Ascending aorta (tissue), 2 donors: ENCODE results near the gene SLC26A9. TPM values are rescaled to one million over a fixed set of nuclear protein-coding genes. Genes with fewer than 3 reads are reported as not detected.
A peak's percentile ranks its signal among the peaks of the same experiment; 100 is the strongest.

Source experiments
- DNase-seq, 2 donors: peaks; one replicate each; pipeline ENCODE4 v3.0.0-alpha.2; 2019; ENCODE audit warnings: low spot score in 2 of 2
- H3K27ac ChIP-seq, 2 donors: fragments of 200-600 bp; sonication (generic); one replicate each; pipeline ENCODE4 v1.5.1; 2016 to 2017; ENCODE audit warnings: mild to moderate bottlenecking in 1 of 2
- H3K27me3 ChIP-seq: fragments of 200-600 bp; sonication (generic); one replicate; pipeline ENCODE4 v1.5.1; 2017
- H3K36me3 ChIP-seq, 2 donors: fragments of 200-600 bp; sonication (generic); one replicate each; pipeline ENCODE4 v1.5.1; 2016
- H3K4me1 ChIP-seq, 2 donors: fragments of 200-600 bp; sonication (generic); one replicate each; pipeline ENCODE4 v1.5.1; 2016 to 2017; ENCODE audit warnings: mild to moderate bottlenecking in 1 of 2
- H3K4me3 ChIP-seq, 2 donors: fragments of 200-600 bp; sonication (generic); one replicate each; pipeline ENCODE4 v1.5.1; 2016 to 2017; ENCODE audit warnings: mild to moderate bottlenecking in 1 of 2
- H3K9me3 ChIP-seq, 2 donors: fragments of 200-600 bp; sonication (generic); one replicate each; pipeline ENCODE4 v1.5.1; 2016
- intact Hi-C: fragments of 100-400 bp; cut with DNase I; formaldehyde crosslinking; loops from one replicate; pipeline ENCODE4 v1.15.1; 2023
- total RNA-seq: library from RNA; depleted of rRNA; stranded (reverse); fragments of >200 nt; gene quantifications from one replicate; pipeline ENCODE4 v1.1.0, GENCODE V29; 2016
- TF ChIP-seq, protein P1 (sequence below), 3 experiments: fragments of 200-600 bp in 2 of 3; fragments of 450-650 bp in 1 of 3; sonication (generic) in 2 of 3; IDR thresholded peaks; one replicate each; pipeline ENCODE4 v1.5.1; 2016 to 2019; ENCODE audit warnings: antibody characterized with exemption in 3 of 3, mild to moderate bottlenecking in 1 of 3, moderate library complexity in 1 of 3

The SLC26A9 gene, protein sequence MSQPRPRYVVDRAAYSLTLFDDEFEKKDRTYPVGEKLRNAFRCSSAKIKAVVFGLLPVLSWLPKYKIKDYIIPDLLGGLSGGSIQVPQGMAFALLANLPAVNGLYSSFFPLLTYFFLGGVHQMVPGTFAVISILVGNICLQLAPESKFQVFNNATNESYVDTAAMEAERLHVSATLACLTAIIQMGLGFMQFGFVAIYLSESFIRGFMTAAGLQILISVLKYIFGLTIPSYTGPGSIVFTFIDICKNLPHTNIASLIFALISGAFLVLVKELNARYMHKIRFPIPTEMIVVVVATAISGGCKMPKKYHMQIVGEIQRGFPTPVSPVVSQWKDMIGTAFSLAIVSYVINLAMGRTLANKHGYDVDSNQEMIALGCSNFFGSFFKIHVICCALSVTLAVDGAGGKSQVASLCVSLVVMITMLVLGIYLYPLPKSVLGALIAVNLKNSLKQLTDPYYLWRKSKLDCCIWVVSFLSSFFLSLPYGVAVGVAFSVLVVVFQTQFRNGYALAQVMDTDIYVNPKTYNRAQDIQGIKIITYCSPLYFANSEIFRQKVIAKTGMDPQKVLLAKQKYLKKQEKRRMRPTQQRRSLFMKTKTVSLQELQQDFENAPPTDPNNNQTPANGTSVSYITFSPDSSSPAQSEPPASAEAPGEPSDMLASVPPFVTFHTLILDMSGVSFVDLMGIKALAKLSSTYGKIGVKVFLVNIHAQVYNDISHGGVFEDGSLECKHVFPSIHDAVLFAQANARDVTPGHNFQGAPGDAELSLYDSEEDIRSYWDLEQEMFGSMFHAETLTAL
- not detected for total RNA-seq

DNA sequence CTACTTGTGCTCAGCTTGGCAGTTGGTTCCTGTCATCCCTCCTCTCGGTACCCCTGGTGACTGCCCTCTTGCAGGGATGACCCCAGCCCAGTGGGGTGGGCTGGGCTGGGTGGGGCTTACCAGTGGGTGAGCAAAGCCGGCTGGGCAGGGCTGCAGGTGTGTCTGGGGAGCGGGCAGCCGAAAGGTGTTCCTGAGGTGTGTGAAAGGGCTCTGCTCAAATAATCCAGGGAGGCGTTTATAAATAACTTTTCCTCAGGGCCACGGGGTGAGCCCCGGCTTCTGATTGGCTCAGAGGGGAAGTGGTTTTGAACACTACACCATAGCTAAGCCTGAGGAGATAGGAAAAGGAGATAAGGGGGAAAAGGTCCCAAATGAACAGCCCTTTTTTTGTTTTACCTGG, at the start of gene SLC26A9:
Gene SLC26A9 (minus strand): TSS at position 212 of the 400 bp plus-strand sequence. CDS start 7,636 bp downstream, outside the sequence.
- no peaks in the 10 kb centered on the region for H3K27me3 ChIP-seq
- no peaks in the 10 kb centered on the region for H3K4me1 ChIP-seq
- no peak for DNase-seq
- no peak within 1 kb of the TSS for H3K27ac ChIP-seq
- no peaks in the 10 kb centered on the region for H3K9me3 ChIP-seq
- intact Hi-C loops, result no loop called here
- TF ChIP-seq, protein P1, sequence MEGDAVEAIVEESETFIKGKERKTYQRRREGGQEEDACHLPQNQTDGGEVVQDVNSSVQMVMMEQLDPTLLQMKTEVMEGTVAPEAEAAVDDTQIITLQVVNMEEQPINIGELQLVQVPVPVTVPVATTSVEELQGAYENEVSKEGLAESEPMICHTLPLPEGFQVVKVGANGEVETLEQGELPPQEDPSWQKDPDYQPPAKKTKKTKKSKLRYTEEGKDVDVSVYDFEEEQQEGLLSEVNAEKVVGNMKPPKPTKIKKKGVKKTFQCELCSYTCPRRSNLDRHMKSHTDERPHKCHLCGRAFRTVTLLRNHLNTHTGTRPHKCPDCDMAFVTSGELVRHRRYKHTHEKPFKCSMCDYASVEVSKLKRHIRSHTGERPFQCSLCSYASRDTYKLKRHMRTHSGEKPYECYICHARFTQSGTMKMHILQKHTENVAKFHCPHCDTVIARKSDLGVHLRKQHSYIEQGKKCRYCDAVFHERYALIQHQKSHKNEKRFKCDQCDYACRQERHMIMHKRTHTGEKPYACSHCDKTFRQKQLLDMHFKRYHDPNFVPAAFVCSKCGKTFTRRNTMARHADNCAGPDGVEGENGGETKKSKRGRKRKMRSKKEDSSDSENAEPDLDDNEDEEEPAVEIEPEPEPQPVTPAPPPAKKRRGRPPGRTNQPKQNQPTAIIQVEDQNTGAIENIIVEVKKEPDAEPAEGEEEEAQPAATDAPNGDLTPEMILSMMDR (IDR thresholded peaks at IDR 0.05), result no peak
- H3K4me3 ChIP-seq, result no peak within 1 kb of the TSS
- no peaks in the 10 kb centered on the region for H3K36me3 ChIP-seq

DNA sequence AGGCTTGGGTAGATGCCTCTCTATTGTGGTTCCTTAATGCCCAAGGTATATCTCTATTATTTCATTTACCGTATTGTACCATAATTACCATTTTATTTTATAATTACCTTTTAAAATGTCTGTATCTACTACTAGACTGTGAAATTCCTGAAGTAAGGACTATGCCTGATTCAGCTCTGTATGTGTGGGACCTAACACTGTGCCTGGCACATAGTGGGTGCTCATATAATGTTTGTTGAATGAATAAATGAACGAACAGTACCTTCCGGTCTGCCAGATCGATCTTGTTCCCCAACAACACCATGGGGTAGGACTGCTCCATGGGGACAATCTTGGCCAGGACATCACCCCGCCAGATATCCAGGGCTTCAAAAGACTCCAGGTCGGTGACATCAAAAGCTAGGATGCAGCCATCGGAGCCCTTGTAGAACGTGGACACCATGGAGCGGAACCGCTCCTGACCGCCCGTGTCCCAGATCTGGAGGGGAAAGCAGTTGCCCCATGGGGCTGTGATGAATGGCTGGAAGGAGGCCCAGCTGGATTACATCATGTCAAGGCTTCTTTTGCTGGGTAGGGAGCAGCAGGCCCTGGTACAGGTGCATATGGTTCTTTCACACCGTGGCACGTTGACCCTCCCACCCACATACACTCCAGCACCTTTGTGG, 49.1 kb upstream of the SLC26A9 start:
- peak in 1 of 2 donors; percentile 27 for DNase-seq
- Histone ChIP-seq H3K4me1 (peaks cover 0 to 1% of the 10 kb centered on the region in 2 donors), H3K9me3 (no peaks in the 10 kb centered on the region), H3K36me3 (peaks cover 0 to 9% of the 10 kb centered on the region in 2 donors), H3K27me3 (no peaks in the 10 kb centered on the region), H3K27ac (no peak overlapping the region), H3K4me3 (no peak overlapping the region)
- intact Hi-C loops, result no loop called here
- TF ChIP-seq, protein P1 (IDR thresholded peaks at IDR 0.05), result no peak

DNA sequence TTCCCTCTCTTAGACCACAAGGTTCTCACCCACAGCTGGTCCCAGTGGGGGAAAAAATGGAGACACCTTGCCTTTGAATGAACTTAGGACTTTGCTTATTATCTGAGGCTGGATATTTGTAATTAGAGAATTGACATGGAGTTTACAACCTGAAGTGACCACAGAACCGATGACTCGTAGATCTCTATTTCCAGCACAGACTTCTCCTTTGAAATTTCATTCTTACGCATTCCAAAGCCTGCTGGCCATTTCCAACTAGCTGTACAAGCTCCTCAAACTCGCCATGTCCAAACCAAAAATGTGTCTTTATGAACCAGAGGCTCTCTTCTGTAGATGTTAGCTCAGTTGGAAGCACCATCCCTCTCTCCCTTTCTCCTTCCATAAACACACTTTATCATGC, 48.0 kb upstream of the SLC26A9 start:
- TF ChIP-seq, protein P1 (IDR thresholded peaks at IDR 0.05), result no peak
- Histone ChIP-seq H3K4me3 (no peak overlapping the region), H3K36me3 (peaks cover 0 to 9% of the 10 kb centered on the region in 2 donors), H3K27me3 (no peaks in the 10 kb centered on the region), H3K27ac (no peak overlapping the region), H3K4me1 (peaks cover 7 to 9% of the 10 kb centered on the region in 2 donors), H3K9me3 (no peaks in the 10 kb centered on the region)
- intact Hi-C loops, result no loop called here
- DNase-seq, result no peak

DNA sequence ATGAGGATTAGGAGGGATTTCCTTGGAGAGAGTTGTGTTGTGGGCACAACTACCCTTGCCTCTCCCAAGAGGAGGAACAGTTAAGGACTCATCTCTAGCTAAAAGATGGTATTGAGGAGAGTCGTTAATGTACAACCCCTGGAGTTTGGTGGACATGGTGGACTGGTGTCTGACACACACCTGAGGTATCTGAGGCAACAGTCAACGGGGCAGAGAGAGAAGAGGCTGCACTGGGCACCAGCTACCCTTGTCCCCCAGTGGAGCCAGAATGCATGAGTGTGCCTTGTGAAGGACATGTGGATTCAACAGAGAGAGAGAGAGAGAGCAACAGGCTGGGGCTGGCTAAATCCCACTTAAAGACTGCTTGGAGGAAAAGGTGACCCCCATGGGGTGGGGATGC, 47.0 kb upstream of the SLC26A9 start:
- no peaks in the 10 kb centered on the region for H3K9me3 ChIP-seq
- TF ChIP-seq, protein P1 (IDR thresholded peaks at IDR 0.05), result no peak
- H3K4me1 ChIP-seq, result peaks cover 7 to 12% of the 10 kb centered on the region in 2 donors
- no peaks in the 10 kb centered on the region for H3K27me3 ChIP-seq
- intact Hi-C loops, result no loop called here
- peaks cover 0 to 9% of the 10 kb centered on the region in 2 donors for H3K36me3 ChIP-seq
- H3K27ac ChIP-seq, result no peak overlapping the region
- no peak for DNase-seq
- H3K4me3 ChIP-seq, result no peak overlapping the region

GRCh38 chr1:205989786-205990185, 46.5 kb upstream of the SLC26A9 start:
- Histone ChIP-seq H3K27ac (no peak overlapping the region), H3K36me3 (peaks cover 0 to 9% of the 10 kb centered on the region in 2 donors), H3K4me3 (no peak overlapping the region), H3K4me1 (peaks cover 7 to 12% of the 10 kb centered on the region in 2 donors), H3K27me3 (no peaks in the 10 kb centered on the region), H3K9me3 (no peaks in the 10 kb centered on the region)
- intact Hi-C loops, result no loop called here
- TF ChIP-seq, protein P1 (IDR thresholded peaks at IDR 0.05), result no peak
- DNase-seq, result no peak
